Neural progenitor cell (in vitro differentiated cells): Measurements from ENCODE around the gene PRRX2. TPM values are rescaled to one million over a fixed set of nuclear protein-coding genes. Genes with fewer than 3 reads are reported as not detected.
A peak's percentile ranks its signal among the peaks of the same experiment; 100 is the strongest.

Experiments used
- DNase-seq: peaks from one replicate; pipeline ENCODE4 v3.0.0-alpha.2; 2016; ENCODE audit warnings: low spot score
- H2AFZ ChIP-seq: fragments of 200-600 bp; sonication (generic); replicated peaks from 2 replicates; pipeline ENCODE4 v1.6.1; 2016; ENCODE audit warnings: antibody characterized with exemption
- H3F3A ChIP-seq: fragments of 200-600 bp; sonication (generic); 2 replicates; pipeline ENCODE4 v1.6.1; 2016; ENCODE audit warnings: antibody characterized with exemption, low read depth
- H3K27ac ChIP-seq: fragments of 200-600 bp; sonication (generic); 2 replicates; pipeline ENCODE4 v1.5.1; 2016; ENCODE audit warnings: mild to moderate bottlenecking
- H3K27me3 ChIP-seq: fragments of 200-600 bp; sonication (generic); 2 replicates; pipeline ENCODE4 v1.6.1; 2016; ENCODE audit warnings: mild to moderate bottlenecking, moderate library complexity
- H3K36me3 ChIP-seq: fragments of 200-600 bp; sonication (generic); 2 replicates; pipeline ENCODE4 v1.5.1; 2016
- H3K4me1 ChIP-seq: fragments of 200-600 bp; sonication (generic); 2 replicates; pipeline ENCODE4 v1.6.1; 2016; ENCODE audit warnings: mixed run types
- H3K4me2 ChIP-seq: fragments of 200-600 bp; sonication (generic); 2 replicates; pipeline ENCODE4 v1.6.1; 2016
- H3K4me3 ChIP-seq: fragments of 200-600 bp; sonication (generic); 2 replicates; pipeline ENCODE4 v1.5.1; 2016
- H3K79me2 ChIP-seq: fragments of 200-600 bp; sonication (generic); 2 replicates; pipeline ENCODE4 v1.6.1; 2016; ENCODE audit warnings: low read depth
- H3K9ac ChIP-seq: fragments of 200-600 bp; sonication (generic); 2 replicates; pipeline ENCODE4 v1.6.1; 2016
- H3K9me3 ChIP-seq: fragments of 200-600 bp; sonication (generic); 2 replicates; pipeline ENCODE4 v1.5.1; 2016; ENCODE audit warnings: low read depth
- H4K20me1 ChIP-seq: fragments of 200-600 bp; sonication (generic); 2 replicates; pipeline ENCODE4 v1.6.1; 2016; ENCODE audit warnings: low read depth
- H3K27ac Mint-ChIP-seq: 3 replicates; pipeline ENCODE4 v1.8.0; 2021; ENCODE audit warnings: mixed read lengths
- H3K27me3 Mint-ChIP-seq: 2 replicates; pipeline ENCODE4 v1.8.0; 2022; ENCODE audit warnings: low read depth, mild to moderate bottlenecking, inconsistent platforms, moderate library complexity, mixed read lengths; ENCODE audit not compliant: insufficient read depth
- H3K36me3 Mint-ChIP-seq: 3 replicates; pipeline ENCODE4 v1.8.0; 2021; ENCODE audit warnings: mixed read lengths
- H3K4me1 Mint-ChIP-seq: 3 replicates; pipeline ENCODE4 v1.8.0; 2021; ENCODE audit warnings: mixed read lengths
- H3K4me3 Mint-ChIP-seq: 3 replicates; pipeline ENCODE4 v1.8.0; 2021; ENCODE audit warnings: mild to moderate bottlenecking, moderate library complexity, mixed read lengths
- H3K9me3 Mint-ChIP-seq: 3 replicates; pipeline ENCODE4 v1.8.0; 2020; ENCODE audit warnings: mixed read lengths
- EZH2 ChIP-seq: fragments of 200-600 bp; sonication (generic); IDR thresholded peaks from 2 replicates; pipeline ENCODE4 v1.6.1; 2017; ENCODE audit warnings: antibody characterized with exemption, mild to moderate bottlenecking, moderate library complexity
- EZH2phosphoT487 ChIP-seq: fragments of 200-600 bp; sonication (generic); IDR thresholded peaks from 2 replicates; pipeline ENCODE4 v1.6.1; 2017; ENCODE audit warnings: antibody characterized with exemption
- total RNA-seq: library from RNA; depleted of rRNA; stranded (reverse); fragments of >200 nt; gene quantifications from 2 replicates; pipeline ENCODE4 v1.2.3, GENCODE V29; 2015; ENCODE audit warnings: low replicate concordance
- TF ChIP-seq, protein P1 (sequence below): fragments of 200-600 bp; sonication (generic); IDR thresholded peaks from 2 replicates; pipeline ENCODE4 v1.5.1; 2017; ENCODE audit warnings: antibody characterized with exemption, mild to moderate bottlenecking

The PRRX2 gene
- total RNA-seq, 1 donor from 2014 or later: 1.5 TPM

DNA sequence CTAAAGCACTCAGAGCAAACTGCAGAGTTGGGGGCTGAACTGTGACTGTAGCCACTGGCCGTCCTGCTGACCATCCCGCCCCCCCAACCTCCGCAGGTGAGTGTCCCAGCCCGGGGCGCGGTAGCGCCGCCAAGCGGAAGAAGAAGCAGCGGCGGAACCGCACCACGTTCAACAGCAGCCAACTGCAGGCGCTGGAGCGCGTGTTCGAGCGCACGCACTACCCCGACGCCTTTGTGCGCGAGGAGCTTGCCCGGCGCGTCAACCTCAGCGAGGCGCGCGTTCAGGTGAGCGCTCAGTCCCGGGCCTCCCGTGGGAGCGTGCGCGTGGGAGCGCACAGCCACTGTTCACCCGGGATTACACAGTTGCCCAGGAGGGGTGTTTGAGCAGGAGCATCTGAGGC, 53.7 kb downstream of the PRRX2 start:
- H3K36me3 ChIP-seq: no peaks in the 10 kb centered on the region
- H3K4me3 ChIP-seq: no peak overlapping the region
- H3K79me2 ChIP-seq: no peaks in the 10 kb centered on the region
- H3K36me3 Mint-ChIP-seq: no peaks in the 10 kb centered on the region
- DNase-seq: peak; percentile 28
- H3K9ac ChIP-seq: no peak overlapping the region
- no peaks in the 10 kb centered on the region for H3K27me3 Mint-ChIP-seq
- no peaks in the 10 kb centered on the region for H3K27me3 ChIP-seq
- H3K27ac ChIP-seq: no peak overlapping the region
- H3K27ac Mint-ChIP-seq: no peak overlapping the region
- no peaks in the 10 kb centered on the region for H4K20me1 ChIP-seq
- H3K4me1 ChIP-seq: no peaks in the 10 kb centered on the region
- H3K4me2 ChIP-seq: no peak overlapping the region
- H3F3A ChIP-seq: no peaks in the 10 kb centered on the region
- no peaks in the 10 kb centered on the region for H3K4me1 Mint-ChIP-seq
- no peak overlapping the region for H3K4me3 Mint-ChIP-seq
- H3K9me3 ChIP-seq: no peaks in the 10 kb centered on the region
- no peak overlapping the region for H2AFZ ChIP-seq
- TF ChIP-seq, protein P1, sequence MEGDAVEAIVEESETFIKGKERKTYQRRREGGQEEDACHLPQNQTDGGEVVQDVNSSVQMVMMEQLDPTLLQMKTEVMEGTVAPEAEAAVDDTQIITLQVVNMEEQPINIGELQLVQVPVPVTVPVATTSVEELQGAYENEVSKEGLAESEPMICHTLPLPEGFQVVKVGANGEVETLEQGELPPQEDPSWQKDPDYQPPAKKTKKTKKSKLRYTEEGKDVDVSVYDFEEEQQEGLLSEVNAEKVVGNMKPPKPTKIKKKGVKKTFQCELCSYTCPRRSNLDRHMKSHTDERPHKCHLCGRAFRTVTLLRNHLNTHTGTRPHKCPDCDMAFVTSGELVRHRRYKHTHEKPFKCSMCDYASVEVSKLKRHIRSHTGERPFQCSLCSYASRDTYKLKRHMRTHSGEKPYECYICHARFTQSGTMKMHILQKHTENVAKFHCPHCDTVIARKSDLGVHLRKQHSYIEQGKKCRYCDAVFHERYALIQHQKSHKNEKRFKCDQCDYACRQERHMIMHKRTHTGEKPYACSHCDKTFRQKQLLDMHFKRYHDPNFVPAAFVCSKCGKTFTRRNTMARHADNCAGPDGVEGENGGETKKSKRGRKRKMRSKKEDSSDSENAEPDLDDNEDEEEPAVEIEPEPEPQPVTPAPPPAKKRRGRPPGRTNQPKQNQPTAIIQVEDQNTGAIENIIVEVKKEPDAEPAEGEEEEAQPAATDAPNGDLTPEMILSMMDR: peak; percentile 35
- TF ChIP-seq EZH2phosphoT487: no peak
- H3K9me3 Mint-ChIP-seq: no peaks in the 10 kb centered on the region

DNA sequence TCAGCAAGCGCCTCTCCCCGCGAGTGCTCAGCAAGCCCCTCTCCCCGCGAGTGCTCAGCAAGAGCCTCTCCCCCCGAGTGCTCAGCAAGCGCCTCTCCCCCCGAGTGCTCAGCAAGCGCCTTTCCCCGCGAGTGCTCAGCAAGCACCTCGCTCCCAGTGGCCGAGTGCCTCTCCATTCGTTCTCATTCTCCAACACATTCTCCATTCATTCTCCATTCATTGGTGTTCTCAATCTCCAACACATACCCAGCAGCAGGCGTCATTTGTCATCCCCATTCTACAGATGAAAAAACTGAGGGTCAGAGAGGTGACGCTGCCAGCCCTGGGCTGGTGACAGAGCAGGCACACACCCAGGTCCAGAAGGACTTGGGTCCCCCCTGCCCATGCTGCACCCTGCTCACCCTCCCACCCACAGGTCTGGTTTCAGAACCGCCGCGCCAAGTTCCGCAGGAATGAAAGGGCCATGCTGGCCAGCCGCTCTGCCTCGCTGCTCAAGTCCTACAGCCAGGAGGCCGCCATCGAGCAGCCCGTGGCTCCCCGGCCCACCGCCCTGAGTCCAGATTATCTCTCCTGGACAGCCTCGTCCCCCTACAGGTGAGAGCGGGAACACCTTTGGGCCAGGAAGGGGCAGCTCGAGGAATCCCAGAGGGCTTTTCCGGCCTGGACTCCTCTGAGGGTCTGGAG, 54.9 kb downstream of the PRRX2 start:
- no peaks in the 10 kb centered on the region for H3K9me3 ChIP-seq
- H3K27ac ChIP-seq: no peak overlapping the region
- H3K4me1 Mint-ChIP-seq: peaks cover 5% of the 10 kb centered on the region
- H3K9ac ChIP-seq: no peak overlapping the region
- H3K36me3 ChIP-seq: no peaks in the 10 kb centered on the region
- TF ChIP-seq, protein P1: peak; percentile 55
- TF ChIP-seq EZH2phosphoT487 (no peak), EZH2 (no peak)
- no peaks in the 10 kb centered on the region for H3K36me3 Mint-ChIP-seq
- H3F3A ChIP-seq: no peaks in the 10 kb centered on the region
- no peak overlapping the region for H3K4me2 ChIP-seq
- H2AFZ ChIP-seq: no peak overlapping the region
- H3K27me3 ChIP-seq: no peaks in the 10 kb centered on the region
- no peaks in the 10 kb centered on the region for H3K79me2 ChIP-seq
- no peaks in the 10 kb centered on the region for H4K20me1 ChIP-seq
- no peak overlapping the region for H3K4me3 ChIP-seq
- H3K9me3 Mint-ChIP-seq: no peaks in the 10 kb centered on the region
- no peak overlapping the region for H3K4me3 Mint-ChIP-seq
- H3K27me3 Mint-ChIP-seq: no peaks in the 10 kb centered on the region
- H3K27ac Mint-ChIP-seq: no peak overlapping the region
- H3K4me1 ChIP-seq: no peaks in the 10 kb centered on the region
- peak; percentile 66 for DNase-seq

DNA sequence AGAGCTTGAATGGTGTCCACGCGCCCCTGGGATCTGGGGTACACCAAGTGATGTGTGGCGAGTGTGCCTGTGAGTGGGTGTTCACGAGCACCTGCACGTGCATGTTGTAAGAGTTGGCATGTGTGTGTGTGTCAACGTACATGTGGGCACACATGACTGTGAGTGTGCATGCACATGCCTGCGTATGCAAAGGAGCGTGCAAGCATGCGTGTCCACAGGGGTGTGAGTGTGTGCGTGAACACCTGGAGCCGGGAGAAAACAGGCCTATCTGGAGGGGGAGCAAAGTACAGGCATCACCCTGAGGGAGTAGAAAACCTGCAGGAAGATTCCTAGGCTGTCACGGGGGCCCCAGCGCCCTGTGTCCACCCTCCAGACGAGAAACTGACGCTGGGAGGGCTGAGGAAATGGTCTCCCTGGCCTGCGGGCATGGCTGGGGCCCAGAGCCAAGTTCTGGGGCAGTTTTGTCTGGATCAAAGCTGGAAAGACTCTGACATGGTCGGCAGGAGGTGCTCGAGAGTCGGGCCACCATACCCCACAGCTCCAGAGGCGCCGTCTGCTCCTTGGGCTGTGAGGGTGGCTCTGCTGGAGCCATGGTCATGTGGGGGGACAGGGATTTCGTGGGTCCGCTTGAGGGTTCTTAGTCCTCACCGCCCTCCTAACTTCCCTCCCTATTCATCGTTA, 55.6 kb downstream of the PRRX2 start:
- DNase-seq: no peak
- no peak overlapping the region for H3K27ac Mint-ChIP-seq

More for the DNA sequence above, 55.6 kb downstream of the PRRX2 start:
- TF ChIP-seq, protein P1: no peak
- TF ChIP-seq EZH2phosphoT487 (no peak), EZH2 (no peak)
- Histone ChIP-seq H4K20me1 (no peaks in the 10 kb centered on the region), H3K27me3 (no peaks in the 10 kb centered on the region), H3K36me3 (no peaks in the 10 kb centered on the region), H3K9ac (no peak overlapping the region), H3K4me2 (no peak overlapping the region), H3K4me3 (no peak overlapping the region), H3K9me3 (no peaks in the 10 kb centered on the region), H3K79me2 (no peaks in the 10 kb centered on the region), H3F3A (peaks cover 2% of the 10 kb centered on the region), H3K4me1 (no peaks in the 10 kb centered on the region), H3K27ac (no peak overlapping the region), H2AFZ (no peak overlapping the region)
- Mint-ChIP-seq H3K4me1 (peaks cover 6% of the 10 kb centered on the region), H3K36me3 (no peaks in the 10 kb centered on the region), H3K9me3 (no peaks in the 10 kb centered on the region), H3K27me3 (no peaks in the 10 kb centered on the region), H3K4me3 (no peak overlapping the region)
